A172 (cell line): Measurements from ENCODE around the gene NUP50. TPM values are rescaled to one million over a fixed set of nuclear protein-coding genes. Genes with fewer than 3 reads are reported as not detected.
A peak's percentile ranks its signal among the peaks of the same experiment; 100 is the strongest.

ENCODE experiments used
- DNase-seq: peaks from one replicate; pipeline ENCODE4 v3.0.0-alpha.2; 2015; ENCODE audit warnings: low spot score
- total RNA-seq: library from RNA; depleted of rRNA; stranded (reverse); fragments of >200 nt; shearing (Covaris generic); gene quantifications from 2 replicates; pipeline ENCODE4 v1.2.3, GENCODE V29; 2014

NUP50 gene
- total RNA-seq, 1 experiment from 2014 or later: 51.5 TPM

DNA sequence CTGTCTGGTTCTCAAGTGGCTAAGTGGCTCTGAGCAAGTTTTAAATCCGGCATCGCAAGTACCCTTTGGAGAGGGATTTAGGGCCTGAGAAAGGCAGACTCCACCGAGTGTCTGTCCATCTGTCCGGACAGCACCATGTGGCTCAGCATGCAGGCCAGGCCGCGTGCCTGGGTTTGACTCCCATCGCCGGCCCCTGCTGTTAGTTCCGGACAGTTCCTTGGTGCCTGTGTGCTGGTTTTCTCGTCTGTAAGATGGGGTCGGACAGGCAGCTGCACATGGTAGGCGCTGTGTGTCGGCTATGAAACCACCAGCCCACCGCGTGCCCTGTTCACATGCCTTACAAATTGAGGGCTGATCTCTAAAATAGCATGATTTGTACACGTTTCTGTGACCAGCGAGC, 31.0 kb downstream of the NUP50 start:
- DNase-seq: no peak

DNA sequence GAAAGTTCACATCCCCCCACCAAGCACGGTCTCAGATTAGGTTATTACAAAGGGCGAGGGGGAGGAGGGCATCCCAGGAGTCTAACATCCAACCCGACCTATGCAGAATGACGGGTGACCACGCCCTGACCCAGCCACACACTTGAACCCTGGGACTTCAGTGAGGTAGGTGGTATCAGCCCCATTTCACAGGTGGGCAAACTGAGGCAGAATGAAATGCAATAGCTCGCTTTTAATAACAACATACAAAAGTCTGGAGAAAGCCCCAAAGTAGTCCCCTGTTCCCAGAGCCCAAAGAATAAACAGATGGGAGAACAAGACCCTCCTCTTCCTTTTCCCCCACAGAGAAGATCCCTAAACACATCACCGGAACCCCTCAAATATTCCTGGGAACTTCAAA, 31.9 kb downstream of the NUP50 start:
- DNase-seq: no peak

DNA sequence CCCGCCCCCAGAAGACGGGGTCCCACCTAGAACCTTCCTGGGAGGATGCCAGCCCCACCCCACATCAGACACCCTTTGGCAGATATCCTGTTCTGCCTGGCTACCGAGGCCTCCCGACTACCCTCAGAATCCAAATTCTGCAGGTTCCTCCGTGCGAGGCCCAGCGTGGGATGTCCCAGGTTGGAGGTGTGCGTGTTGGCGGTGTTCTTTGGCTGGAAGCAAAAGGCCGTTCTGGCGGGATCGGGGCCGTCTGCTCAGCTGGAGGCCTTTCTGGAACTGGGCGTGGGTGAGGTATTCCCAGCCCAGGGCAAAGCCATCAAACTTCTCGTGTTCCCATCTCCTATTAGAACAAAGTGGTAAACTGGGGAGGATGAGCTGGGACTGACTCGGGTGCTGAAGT, 32.6 kb downstream of the NUP50 start:
- DNase-seq: no peak

DNA sequence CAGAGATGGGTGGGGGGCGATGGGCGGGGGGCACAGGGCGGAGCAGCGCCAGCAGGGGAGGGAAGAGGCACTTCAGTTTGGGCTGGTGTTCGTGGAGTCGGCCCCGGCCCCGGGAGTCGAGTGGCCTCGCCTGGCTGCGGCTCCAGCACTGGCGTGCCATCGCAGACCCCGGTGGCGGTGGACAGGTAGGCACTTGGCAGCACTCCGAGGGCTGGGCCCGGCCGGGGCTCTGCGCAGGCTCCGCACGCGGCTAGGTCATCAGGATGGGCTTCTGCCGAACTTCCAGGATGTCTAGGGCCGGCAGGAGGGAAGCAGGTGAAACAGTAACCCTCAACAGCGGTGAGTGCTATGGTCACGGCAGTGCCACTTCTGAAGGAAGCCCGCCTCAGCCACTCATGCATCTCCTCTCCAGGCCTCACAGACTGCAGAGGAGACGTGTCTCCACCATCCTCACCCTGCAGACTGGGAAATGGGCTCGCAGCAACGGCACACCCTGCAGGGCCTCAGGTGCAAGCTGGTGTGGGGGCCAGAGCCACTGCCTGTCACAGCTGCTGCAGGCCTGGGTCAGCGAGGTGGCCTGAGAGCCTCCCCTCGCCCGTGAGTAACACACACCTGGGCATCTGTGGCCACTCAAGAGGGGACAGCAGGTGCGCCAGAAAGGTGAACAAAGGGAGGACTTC, 33.3 kb downstream of the NUP50 start:
- no peak for DNase-seq

DNA sequence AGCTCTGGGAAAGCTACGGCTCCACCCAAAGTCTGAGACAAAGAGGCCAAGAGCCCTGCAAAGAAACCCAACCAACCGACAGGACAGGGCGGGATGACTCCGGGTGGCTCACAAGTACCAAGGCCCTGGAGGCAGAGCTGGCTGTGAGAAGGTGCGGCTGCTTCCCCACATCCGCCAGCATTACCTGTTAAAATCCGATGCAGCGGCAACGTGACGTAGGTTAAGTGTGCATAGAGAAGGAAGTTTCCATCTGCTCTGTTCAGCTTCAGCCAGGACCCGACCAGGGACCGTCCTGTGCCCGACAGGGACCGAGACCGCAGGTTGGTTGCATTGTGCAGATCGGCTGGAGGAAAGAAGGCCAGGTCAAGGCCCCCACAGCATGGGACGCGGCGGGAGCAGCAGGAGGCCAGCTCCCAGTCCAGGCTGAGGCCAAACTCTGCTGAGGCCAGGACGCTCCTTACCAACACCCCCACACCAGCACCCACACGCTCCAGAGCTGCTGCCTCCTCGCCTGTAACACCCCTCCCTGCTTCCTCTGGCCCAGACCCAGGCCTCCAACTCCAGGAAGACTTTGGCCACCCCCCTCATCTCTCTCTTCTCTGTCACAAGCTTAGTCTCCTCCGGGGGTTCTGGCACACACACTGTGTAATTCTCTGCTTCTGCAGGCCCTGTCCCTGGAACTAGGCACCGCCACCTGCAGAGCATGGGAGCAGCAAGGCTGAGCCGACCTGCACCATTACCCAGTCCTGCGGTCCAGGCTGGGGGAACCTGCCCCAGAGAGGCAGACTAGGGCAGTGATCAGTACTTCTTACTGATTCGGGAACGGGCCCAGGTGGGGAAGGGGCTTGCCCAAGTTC, 34.1 kb downstream of the NUP50 start:
- DNase-seq: no peak

DNA sequence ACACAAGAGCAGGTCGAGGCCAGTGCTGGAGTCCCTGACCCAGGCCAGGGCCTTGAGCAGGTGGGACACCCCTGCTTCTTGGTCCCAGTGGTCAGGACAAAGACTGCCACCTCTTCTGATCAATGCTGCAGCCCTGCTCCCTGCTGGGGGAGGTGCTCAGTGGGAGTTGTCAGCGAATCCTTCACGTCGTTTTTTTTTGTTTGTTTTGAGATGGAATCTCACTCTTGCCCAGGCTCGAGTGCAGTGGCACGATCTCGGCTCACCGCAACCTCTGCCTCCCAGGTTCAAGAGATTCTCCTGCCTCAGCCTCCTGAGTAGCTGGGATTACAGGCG, 34.7 kb downstream of the NUP50 start:
- DNase-seq: no peak

DNA sequence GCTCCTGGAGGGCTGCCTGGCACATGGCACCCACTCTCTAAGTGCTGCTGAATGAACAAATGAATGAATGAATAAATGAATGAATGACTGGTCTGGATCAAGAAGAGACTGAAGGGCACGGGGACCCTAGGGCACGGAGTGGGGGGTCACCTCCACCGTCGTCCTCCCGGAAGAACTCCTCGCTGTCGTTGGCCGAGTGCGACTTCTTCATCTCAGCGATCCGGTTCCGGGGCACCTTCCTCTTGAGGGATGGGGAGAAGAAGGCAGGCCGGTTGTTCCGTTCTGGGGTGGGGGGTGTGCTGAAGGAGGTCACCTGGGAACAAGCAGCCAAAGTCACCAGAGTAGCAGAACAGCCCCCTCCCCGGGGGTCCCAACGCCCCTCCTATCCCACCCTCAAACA, 36.0 kb downstream of the NUP50 start:
- DNase-seq: no peak

DNA sequence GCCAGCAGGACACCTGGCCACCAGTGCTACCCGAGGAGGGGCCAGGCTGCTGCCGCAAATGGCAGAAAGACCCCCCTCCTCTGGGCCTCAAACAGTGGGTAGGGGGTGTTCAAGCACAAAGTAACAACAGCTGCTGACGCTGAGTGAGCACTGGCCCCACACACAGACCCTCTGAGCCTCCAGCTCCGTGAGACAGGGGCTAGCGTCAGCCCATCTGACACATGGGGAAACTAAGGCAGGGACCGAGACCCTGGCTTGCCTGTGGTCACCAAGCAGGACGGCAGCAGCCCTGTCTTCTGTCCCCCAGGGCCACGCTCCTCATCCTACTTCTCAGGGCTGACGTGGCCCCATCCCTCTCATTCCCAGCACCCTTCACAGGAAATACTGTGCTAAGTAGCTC, 36.5 kb downstream of the NUP50 start:
- no peak for DNase-seq

DNA sequence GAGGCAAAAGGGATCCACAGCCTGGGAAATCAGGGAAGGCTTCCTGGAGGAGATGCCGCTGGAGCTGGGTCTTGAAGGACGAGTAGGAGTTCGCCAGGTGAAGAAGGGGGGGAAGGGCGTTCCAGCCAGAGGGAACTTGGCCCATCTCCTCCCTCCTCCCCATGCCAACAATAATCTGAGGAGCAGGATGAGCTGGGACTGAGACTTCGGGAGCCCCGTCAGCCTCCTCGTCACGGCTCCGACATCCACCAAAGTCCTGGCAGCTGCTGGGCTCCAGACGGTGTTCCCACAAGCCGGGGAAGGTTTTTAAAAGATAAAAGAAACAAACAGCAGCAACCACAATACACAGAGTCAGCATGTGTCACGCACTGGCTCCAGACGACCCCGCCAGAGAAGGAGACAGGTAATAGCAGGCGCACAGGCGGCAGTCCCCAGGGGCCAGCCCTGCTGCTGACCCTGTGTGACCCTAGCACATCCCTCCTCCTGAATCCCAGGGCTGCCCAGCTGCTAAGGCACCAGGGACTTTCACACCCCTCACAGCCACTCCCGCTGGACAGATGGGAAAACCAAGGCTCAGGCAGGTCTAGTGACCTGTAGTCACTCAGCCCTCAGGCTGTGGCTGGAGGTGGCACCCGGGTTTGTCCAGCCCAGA, 37.3 kb downstream of the NUP50 start:
- peak; percentile 55 for DNase-seq

DNA sequence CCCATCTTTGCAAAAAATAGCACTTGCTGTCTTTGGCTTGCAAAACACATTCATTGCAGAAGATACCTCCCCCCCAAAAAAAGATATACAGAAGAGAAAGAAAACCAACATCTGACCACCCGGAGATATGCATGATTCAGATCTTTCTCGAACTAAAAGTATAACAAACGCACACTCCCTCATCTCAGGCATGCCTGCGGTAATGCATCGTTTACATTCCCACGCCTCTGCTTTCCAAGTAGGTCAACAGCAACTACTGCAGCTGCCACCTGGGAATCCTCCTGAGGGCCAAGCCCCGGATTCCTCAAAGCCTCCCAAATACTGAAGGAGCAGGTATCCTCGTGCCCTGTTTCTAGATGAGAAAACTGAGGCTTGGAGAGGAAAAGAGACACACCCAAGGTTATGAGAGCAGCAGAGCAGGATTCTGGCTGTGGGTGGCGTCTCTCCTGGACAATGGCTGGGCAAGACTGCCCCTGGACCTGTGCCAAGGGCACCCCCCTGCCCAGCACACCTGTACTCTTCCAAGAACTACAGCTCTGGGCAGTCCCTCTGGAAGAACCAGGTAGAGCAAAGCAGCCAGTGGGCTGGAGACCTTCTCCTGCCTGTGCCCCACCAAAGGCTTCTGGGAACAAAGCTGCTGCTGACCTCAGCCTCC, 38.1 kb downstream of the NUP50 start:
- DNase-seq: peak; percentile 73

DNA sequence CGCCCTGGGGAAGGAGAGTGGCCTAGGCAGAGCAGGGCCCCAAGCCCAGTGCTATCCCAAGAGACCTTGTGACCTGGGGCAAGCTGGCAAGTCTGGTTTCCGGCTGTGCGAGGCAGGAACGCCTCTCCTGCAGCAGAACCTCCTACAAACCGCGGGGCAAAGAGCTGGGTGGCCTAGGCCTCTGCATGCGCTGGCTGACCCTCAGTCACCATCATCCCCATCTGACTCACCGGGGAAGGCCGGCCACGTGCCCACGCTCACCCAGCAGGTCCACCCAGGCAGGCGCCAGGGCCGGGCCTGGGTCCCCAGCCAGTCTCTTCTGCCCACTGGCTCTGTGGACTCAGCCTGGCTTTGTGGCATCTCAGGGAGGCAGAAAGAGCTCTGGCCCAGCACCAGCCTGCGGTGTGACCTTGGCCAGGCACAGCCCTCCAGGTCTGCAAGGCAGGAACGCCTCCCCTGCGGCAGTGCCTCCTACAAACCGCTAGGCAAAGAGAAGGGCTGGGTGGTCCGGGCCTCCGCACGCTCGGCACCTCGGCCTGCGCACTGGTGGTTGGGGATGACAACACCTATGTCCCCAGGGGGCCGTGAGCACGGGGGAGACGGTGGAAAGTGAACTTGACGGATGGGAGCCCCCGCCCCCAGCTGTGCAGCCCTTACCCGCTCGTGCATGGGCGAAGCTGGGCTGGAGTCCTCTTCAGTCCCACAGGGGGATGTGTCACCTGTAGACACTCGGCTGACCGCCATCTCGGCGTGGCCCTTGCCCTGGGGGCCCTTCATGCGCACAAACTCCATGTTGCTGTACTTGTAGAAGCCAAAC, 38.8 kb downstream of the NUP50 start:
- peak; percentile 64 for DNase-seq

DNA sequence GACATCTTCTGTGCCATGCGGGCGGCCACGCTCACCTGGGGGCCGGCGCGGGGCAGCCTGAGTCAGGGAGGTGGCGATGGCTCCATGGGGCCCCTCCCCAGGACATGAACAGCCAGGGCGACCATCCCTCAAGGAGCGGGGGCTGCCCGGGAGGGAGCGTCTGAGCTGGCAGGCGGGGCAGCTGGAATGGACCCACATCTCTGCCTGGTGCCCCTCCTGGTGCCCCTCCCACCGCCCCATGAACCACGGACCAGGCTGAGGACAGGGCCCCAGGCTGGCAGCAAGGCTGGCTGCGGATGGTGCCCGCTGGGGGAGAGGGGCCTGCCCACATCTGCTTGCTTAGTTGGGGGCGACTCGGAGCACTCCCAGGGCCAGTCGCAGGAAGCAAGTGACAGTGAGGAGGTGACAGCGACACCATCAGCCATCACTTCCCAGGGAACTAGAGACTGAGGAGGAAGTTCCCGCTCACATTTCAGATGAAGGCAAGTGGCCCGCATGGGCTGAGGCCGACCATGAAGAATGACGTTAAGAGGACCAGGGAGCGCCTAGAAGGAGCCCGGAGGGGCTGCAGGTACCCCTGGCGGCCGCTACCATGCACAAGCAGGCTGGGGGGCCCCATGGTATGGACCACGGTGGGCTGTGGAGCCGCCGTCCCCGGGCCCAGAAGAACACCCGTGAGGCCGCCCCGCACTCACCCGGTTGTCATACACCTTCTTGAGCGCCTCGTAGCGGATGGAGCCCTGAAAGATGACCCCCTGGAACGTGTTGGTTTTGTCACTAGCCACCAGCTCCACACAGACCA, 39.6 kb downstream of the NUP50 start:
- no peak for DNase-seq

DNA sequence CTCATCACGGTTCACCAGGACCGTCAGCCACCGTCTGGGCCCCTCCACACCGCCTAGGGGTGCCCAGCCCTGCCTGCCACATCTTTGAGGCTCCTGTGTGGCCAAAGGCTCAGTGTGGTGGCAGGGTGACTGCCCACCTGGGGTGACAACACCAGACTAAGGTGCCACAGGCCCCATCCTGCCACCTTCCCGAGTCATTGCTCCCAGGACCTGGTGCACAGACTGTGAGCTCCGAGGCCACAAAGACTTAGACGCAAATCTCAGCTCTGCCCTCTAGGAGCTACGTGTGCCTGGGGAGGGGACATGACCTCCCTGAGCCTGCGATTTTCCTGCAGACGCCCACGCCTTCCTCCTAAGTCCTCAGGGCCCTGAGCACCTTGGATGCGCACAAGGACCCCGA, 40.5 kb downstream of the NUP50 start:
- DNase-seq: no peak

DNA sequence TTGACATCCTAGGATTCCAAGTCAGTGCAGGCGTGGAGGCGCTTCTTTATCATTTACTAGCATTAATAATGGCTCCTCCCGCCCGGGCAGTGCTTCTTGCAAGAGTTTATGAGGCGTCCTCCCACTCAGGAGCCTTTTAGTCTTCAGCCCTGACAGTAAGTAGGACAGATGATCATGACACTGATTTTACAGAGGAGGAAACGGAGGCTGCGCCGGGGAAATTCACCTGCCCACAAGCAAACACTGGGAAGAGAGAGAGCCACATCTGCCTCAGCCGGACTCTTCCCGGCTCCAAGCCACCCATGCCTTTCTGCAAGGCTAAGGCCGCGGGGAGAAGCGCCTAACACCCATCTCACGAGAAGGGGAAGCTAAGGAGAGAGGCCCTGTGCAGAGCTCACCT, 41.1 kb downstream of the NUP50 start:
- no peak for DNase-seq

DNA sequence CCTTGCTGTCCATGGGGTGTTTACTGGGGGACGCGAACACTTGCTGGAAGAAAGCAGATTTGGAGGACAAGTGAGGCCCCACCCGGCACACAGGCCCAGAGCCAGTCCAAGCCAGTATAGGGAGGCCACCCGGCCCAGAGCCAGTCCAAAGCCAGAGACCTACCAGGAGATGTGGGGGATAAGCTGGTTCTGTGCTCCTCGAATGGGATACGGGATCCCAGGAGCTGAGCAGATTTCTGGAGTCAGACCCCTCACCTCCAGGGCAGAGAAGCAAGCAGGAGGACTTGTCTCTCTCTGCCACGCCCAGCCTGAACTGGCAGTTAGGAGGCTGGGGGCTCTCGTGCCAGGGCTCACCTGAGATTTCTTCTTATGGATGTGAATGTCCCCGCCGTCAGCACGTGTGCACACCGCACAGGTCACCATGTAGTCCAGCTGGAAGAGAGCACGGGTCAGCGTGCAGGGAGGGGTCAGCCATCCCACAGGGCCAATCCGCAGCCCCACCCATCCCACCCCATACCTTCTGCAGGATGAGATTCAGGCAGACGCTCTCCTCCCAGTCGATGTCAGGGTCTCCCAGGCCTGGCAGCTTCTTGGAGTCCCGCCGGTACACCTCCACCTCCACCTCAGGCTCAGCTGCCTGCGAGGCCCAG, 41.7 kb downstream of the NUP50 start:
- DNase-seq: no peak

DNA sequence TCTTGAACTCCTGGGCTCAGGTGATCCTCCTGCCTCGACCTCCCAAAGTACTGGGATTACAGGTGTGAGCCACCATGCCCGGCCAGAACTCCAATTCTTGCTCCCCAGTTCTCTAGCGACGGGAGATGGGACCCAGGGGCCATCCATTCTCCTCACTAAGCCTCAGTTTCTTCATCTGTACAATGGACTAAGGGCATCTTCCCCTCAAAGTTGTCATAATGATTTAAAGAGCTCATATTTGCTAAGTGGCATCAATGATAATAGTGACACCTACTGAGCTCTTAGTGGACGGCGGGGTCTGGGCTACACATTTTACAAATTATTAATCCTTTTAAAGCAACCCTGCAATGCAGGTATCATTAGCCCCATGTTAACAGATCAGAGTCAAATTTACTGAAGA, 42.5 kb downstream of the NUP50 start:
- DNase-seq: no peak

DNA sequence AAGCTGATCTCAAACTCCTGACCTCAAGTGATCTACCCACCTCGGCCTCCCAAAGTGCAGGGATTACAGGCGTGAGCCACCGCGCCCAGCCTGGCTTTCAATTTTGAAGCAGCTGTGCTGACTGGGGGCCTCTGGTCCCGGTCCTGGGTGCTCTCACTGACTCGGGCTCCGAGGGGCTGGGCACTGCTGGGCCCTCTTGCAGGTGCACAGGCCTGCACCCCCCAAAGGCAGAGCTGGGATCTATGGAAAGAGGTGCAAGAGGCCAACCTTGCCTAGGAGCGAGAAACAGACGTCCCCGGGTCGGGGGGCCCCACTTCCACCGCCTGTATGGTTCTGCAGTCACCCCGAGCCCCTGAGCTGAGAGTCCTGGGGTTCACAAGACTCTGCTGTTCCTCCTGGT, 43.8 kb downstream of the NUP50 start:
- DNase-seq: no peak

DNA sequence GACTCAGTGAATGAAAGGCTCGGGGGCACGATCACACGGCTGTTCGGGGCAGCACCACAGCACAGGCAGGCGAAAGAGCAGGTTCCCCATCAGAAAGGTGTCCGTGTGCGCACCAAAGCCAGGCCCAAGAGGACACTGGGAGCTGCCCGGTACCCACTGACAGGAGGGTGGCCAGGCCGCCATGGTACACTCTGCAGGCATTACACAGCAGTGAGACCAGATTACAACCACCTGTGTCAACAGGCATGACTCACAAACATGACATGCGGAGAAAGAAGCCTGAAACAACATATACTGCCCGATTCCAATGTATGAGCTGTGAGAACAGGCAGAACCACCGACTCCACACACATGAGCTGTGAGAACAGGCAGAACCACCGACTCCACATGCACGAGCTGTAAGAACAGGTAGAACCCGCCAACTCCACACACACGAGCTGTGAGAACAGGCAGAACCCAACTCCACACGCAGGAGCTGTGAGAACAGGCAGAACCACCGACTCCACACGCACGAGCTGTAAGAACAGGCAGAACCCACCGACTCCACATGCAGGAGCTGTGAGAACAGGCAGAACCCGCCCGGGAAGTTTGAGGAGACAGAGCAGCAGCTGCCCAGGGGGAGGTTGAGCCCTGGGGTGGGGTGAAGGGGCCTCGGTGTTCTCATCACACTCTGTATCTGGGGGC, 44.4 kb downstream of the NUP50 start:
- DNase-seq: peak; percentile 9

DNA sequence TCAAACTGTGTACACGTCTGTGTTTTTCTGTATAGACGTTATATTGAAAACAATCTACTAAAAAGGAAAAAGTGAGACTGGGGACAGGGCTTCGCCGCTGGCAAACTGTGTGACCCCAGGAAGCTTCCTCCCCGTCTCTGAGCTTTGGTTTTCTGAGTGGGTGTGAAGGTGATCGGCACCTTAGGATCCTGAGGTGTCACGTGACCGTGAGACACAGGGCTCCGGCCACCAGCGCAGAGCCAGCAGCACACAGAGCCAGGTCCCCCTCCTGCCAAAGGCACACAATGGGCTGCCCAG, 44.9 kb downstream of the NUP50 start:
- no peak for DNase-seq
